Measurements from ENCODE around the gene TTLL10. TPM values are rescaled to one million over a fixed set of nuclear protein-coding genes. Genes with fewer than 3 reads are reported as not detected.
"Not testable (repeated sequence)": the region's sequence is repeated elsewhere in the genome, so short reads cannot be mapped to it uniquely, and the experiment has no call there.

TTLL10 gene
- total and polyA plus RNA-seq, 2 donors = 0.08 TPM; not detected in 1

DNA sequence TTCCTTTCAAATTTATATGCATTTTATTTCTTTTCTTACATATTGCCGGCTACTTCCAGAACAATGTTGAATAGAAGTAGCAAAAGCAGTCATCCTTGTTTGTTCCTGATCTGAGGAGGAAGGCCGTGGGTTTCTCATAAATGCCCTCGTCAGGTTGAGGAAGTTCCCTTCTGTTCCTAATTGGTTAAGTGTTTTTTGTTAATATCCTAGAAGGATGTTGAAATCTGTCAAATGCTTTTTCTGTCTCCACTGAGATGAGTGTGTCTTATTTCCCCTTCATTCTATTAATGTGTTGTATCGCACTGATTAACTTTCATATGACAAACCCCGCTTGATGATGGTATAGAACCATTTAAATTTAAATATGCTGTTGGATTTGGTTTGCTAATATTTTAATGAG is 15.4 kb downstream of the TTLL10 start:
- no peak for DNase-seq (ENCODE audit: extremely low spot score)
- 74% methylated on average over 5 of the region's 5 CpGs for WGBS
- Histone ChIP-seq H3K36me3 (ENCODE audit: insufficient read depth) (no peaks in the 10 kb centered on the region), H3K27ac (ENCODE audit: low read depth) (no peak overlapping the region), H3K4me3 (ENCODE audit: low read depth, low read length) (no peak overlapping the region), H3K4me1 (ENCODE audit: insufficient read depth) (no peaks in the 10 kb centered on the region)

DNA sequence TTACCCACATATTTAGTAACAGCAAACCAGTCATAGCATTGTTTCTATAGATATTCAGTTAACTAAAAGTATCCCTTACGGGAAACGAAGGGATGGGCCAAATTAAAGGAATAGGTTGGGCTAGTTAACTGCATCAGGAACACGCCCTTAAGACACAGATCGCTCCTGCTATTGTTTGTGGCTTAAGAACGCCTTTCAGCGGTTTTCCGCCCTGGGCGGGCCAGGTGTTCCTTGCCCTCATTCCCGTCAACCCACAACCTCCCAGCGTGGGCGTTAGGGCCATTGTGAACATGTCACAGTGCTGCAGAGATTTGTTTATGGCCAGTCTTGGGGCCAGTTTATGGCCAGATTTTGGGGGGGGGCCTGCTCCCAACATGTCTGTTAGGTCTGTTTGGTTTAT is 18.1 kb downstream of the TTLL10 start:
- H3K36me3 ChIP-seq (ENCODE audit: insufficient read depth) = no peaks in the 10 kb centered on the region
- 83% methylated on average over 11 of the region's 11 CpGs for WGBS
- no peak for DNase-seq (ENCODE audit: extremely low spot score)

DNA sequence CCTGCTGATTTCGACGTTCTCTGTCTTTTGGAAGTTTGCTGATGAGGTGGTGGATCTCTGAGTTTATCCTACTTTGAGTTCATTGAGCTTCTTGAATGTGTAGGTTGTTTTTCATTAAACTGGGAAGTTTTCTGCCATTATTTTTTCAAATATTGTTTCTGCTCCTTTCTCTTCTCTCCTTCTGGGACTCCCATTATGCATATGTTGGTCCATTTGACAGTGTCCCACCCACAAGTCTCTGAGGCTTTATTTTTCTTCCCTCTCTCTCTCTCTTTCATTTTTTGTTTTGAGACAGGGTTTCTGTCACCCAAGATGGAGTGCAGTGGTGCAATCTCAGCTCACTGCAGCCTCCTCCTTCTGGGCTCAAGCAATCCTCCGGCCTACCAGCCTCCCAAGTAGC is 21.0 kb downstream of the TTLL10 start:
- WGBS = 75% methylated on average over 3 of the region's 3 CpGs
- no peak overlapping the region for H3K27ac ChIP-seq (ENCODE audit: low read depth)
- no peak for DNase-seq (ENCODE audit: extremely low spot score)
- no peaks in the 10 kb centered on the region for H3K4me1 ChIP-seq (ENCODE audit: insufficient read depth)
- no peak overlapping the region for H3K4me3 ChIP-seq (ENCODE audit: low read depth, low read length)
- H3K36me3 ChIP-seq (ENCODE audit: insufficient read depth) = no peaks in the 10 kb centered on the region

More for the DNA sequence above, 18.1 kb downstream of the TTLL10 start:
- Histone ChIP-seq H3K4me1 (ENCODE audit: insufficient read depth) (no peaks in the 10 kb centered on the region), H3K4me3 (ENCODE audit: low read depth, low read length) (no peak overlapping the region), H3K27ac (ENCODE audit: low read depth) (no peak overlapping the region)

DNA sequence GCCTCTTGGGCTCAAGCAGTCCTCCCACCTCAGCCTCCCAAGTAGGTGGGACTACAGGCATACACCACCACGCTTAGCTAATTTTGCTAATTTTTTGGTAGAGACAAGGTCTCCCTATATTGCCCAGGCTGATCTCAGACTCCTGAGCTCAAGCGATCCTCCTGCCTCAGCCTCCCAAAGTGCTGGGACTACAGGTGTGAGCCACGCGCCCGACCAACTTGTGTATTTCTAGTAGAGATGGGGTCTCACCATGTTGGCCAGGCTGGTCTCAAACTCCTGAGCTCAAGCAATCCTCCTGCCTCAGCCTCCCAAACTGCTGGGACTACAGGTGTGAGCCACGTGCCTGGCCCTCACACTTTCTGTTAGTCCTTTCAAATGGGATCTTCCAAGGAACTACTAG is 22.0 kb downstream of the TTLL10 start:
- not testable (repeated sequence) for H3K4me1 ChIP-seq (ENCODE audit: insufficient read depth); DNase-seq (ENCODE audit: extremely low spot score); H3K4me3 ChIP-seq (ENCODE audit: low read depth, low read length); H3K27ac ChIP-seq (ENCODE audit: low read depth); H3K36me3 ChIP-seq (ENCODE audit: insufficient read depth)
- 94% methylated on average over 6 of the region's 6 CpGs for WGBS

DNA sequence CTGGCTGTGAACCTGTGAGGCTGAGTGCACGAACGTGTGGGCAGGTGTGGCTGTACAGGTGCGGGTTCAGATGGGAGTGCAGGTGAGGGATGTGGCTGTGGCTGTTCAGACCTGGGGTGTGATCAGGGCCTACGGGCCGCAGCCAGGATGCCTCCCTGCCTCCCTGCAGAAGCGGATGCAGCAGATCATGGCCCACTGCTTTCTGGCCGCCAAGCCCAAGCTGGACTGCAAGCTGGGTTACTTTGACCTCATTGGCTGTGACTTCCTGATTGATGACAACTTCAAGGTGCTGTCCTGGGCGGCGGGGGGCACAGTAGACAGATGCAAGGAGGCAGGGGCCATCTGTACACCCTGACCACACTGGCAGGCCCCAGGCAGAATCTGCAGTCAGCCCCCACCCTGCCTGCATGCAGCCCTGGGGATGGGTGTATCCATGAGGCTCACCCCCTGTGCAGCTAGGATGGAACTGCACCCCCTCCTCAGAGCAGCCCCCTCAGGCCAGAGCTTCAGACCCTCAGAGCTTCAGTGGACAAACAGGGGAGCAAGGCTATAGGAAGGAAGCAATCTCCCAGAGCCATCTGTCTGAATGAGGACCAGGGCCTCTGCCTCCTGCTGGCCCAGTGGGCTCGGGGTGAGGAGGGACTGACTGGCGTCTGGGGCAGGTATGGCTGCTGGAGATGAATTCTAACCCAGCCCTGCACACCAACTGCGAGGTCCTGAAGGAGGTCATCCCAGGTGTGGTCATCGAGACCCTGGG is 22.9 kb downstream of the TTLL10 start:
- no peak for DNase-seq (ENCODE audit: extremely low spot score)
- Histone ChIP-seq H3K4me3 (ENCODE audit: low read depth, low read length) (no peak overlapping the region), H3K4me1 (ENCODE audit: insufficient read depth) (no peaks in the 10 kb centered on the region), H3K27ac (ENCODE audit: low read depth) (no peak overlapping the region), H3K36me3 (ENCODE audit: insufficient read depth) (no peaks in the 10 kb centered on the region)
- 80% methylated on average over 13 of the region's 13 CpGs for WGBS

DNA sequence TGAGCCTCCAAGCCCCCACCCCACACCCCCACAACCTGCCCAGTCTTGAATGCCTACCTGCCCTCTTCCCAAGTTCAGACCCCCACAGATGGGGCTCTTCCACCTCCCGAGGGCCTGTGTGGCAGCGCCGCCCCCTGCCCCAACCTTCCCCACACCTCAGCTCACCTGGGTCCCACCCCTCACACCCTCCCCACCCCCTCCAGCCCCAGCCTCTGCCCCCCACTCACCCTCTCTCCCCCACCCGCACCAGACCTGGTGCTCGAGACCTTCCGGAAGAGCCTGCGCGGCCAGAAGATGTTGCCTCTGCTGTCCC is 23.5 kb downstream of the TTLL10 start:
- H3K36me3 ChIP-seq (ENCODE audit: insufficient read depth) = no peaks in the 10 kb centered on the region
- H3K4me3 ChIP-seq (ENCODE audit: low read depth, low read length) = no peak overlapping the region
- no peaks in the 10 kb centered on the region for H3K4me1 ChIP-seq (ENCODE audit: insufficient read depth)
- 83% methylated on average over 8 of the region's 8 CpGs for WGBS
- no peak overlapping the region for H3K27ac ChIP-seq (ENCODE audit: low read depth)
- no peak for DNase-seq (ENCODE audit: extremely low spot score)

DNA sequence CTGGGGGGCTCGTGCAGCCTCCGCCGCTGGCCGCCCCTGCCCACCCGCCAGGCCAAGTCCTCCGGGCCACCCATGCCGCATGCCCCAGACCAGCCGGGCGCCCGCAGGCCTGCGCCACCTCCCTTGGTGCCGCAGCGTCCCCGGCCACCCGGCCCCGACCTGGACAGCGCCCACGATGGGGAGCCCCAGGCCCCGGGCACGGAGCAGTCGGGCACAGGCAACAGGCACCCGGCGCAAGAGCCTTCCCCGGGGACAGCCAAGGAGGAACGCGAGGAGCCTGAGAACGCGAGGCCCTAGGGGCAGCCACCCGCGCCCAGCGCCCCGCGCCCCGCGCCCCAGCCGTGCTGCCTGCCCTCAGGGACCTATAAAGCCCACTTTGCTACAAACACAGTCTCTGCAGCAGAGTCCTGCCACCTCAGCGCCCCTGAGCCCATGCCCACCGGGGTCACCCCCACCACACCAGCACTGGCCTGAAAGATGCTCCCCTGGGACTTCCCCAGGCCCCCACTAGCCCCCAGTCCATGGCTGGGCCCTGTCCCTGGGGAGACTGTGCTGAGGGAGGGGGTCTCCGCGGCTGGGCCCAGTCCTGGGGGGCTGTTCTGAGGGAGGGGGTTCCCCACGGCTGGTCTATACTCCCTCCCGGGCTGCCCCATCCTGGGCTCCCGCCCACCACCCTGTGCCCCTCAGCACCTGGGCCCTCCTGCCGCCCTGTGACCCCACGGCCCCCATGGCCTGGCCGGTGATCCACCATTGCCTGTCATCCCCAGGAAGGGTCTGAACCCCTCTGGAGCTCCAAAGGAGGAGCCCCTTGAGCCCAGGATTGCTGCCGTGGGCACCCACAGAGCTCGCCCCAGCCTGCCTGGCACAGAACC is 24.1 kb downstream of the TTLL10 start:
- 92% methylated on average over 48 of the region's 48 CpGs for WGBS
- Histone ChIP-seq H3K4me3 (ENCODE audit: low read depth, low read length) (no peak overlapping the region), H3K4me1 (ENCODE audit: insufficient read depth) (no peaks in the 10 kb centered on the region), H3K36me3 (ENCODE audit: insufficient read depth) (no peaks in the 10 kb centered on the region), H3K27ac (ENCODE audit: low read depth) (no peak overlapping the region)
- DNase-seq (ENCODE audit: extremely low spot score) = no peak

DNA sequence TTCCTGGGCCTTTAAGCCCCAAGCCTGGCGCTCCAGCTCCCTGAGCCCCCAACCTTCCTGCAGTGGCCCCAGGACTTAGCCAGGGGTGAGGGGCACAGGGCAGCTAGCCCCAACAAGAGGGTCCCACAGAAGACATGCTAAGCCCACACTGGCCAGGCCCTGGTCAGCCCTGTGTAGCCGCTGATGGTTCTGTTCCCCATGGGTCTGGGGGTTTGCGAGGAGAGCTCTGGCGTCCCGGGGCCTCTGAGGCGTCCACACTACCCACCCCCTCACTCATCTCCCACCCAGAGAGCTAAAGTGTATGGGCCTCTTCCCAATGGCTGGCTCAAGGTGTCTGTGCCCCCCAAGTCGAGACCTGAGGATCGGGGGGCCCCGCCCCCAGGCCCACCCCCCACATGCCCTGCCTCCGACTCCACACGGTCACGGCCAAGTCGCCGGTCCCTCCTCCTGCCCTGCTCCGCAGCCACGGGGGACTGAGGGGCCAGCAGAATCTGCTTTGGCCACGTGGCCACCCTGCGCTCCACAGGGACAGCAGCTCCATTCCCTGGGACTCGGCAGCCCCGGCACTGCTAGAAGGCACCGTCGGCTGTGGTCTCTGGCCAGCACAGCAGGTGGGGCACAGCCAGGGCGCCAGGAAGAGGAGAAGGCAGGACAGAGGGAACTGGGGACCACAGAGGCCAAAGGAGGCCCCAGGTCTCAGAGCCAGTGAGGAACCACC is 24.9 kb downstream of the TTLL10 start:
- Histone ChIP-seq H3K27ac (ENCODE audit: low read depth) (no peak overlapping the region), H3K36me3 (ENCODE audit: insufficient read depth) (no peaks in the 10 kb centered on the region), H3K4me1 (ENCODE audit: insufficient read depth) (no peaks in the 10 kb centered on the region), H3K4me3 (ENCODE audit: low read depth, low read length) (no peak overlapping the region)
- no peak for DNase-seq (ENCODE audit: extremely low spot score)
- 70% methylated on average over 23 of the region's 23 CpGs for WGBS

DNA sequence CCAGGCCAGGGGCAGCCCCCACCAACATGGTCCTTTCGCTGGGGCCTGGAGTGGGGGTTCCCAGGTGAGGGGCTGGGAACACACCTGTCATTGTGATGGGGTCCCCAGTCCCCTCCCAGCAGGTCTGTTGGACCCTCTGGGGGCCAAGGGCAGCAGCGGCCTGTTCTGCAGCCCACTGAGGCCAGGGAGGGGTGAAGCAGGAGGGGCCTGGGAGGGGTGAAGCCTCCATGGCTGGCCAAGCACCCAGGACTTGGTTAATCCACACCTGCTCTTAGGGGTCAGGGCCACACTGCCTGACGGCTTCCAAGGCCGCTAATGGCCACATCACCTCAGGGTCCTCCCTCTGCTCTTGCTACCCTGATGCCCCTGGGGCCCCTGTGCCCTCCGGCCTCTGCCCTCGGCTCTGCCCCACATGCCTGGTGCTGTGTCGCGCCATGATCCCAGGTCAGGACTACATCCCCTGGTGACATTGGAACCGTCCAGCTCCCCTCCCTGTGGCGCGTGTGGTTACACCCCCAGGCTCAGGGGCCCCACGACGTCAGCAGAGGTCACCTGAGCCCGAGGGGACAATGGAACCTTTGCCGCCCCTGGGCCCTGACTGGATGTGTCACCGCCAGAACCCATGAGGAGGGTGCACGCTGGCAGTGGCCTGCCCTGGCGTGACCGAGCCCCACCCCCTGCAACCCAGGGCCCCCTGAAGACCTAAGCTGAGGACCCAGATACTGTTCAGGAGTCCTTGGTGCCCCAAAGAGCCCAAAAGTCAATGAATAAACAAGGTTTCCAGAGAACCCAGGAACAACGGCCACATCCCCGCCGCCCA is 25.7 kb downstream of the TTLL10 start:
- Histone ChIP-seq H3K4me1 (ENCODE audit: insufficient read depth) (no peaks in the 10 kb centered on the region), H3K27ac (ENCODE audit: low read depth) (no peak overlapping the region), H3K4me3 (ENCODE audit: low read depth, low read length) (no peak overlapping the region), H3K36me3 (ENCODE audit: insufficient read depth) (no peaks in the 10 kb centered on the region)
- no peak for DNase-seq (ENCODE audit: extremely low spot score)
- WGBS = 88% methylated on average over 22 of the region's 22 CpGs

DNA sequence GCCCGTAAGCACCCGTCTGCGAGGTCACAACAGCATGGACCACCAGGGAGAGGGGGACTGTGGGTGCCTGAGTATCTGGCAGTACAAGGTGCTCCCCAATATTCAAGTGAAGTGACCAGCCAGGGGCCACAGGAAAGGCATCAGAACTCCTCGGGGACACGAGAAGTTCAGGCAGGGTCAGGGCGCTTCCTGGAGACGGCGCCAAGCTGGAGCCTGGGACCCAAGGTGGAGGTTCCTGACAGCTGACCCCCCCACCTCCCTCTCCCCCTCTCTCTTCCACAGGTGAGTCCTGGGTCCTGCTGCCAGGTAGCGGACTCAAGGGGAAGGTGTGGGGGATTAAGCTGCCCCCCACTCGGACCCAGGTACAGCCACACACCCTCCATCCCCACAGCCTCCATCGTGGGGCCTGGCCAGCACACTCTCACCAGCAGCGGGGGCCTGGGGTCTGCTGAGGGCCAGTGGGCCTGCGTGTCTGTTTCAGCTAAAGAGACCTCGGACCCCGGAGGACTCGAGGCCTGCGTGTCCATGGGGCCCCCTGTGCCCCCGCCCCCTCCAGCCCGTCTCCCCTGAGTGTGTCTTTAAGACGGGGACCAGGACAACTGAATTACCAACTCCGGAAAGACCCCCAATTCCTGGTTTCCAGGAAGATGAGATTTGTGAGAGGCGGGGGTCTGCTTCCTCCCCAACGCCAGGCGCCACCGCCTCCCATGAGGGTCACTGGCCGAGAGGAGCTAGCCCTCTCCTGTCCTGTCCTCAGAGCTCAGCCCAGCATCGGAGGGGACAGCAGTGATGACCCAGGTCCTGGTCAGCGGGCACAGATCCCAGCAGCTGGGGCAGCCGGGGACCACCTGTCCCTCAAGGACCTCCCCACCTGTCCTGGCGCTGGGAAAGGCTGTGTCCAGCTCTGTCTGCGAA is 26.5 kb downstream of the TTLL10 start:
- no peak overlapping the region for H3K27ac ChIP-seq (ENCODE audit: low read depth)
- no peak for DNase-seq (ENCODE audit: extremely low spot score)
- H3K4me1 ChIP-seq (ENCODE audit: insufficient read depth) = no peaks in the 10 kb centered on the region
- no peaks in the 10 kb centered on the region for H3K36me3 ChIP-seq (ENCODE audit: insufficient read depth)
- 80% methylated on average over 31 of the region's 31 CpGs for WGBS
- H3K4me3 ChIP-seq (ENCODE audit: low read depth, low read length) = no peak overlapping the region

DNA sequence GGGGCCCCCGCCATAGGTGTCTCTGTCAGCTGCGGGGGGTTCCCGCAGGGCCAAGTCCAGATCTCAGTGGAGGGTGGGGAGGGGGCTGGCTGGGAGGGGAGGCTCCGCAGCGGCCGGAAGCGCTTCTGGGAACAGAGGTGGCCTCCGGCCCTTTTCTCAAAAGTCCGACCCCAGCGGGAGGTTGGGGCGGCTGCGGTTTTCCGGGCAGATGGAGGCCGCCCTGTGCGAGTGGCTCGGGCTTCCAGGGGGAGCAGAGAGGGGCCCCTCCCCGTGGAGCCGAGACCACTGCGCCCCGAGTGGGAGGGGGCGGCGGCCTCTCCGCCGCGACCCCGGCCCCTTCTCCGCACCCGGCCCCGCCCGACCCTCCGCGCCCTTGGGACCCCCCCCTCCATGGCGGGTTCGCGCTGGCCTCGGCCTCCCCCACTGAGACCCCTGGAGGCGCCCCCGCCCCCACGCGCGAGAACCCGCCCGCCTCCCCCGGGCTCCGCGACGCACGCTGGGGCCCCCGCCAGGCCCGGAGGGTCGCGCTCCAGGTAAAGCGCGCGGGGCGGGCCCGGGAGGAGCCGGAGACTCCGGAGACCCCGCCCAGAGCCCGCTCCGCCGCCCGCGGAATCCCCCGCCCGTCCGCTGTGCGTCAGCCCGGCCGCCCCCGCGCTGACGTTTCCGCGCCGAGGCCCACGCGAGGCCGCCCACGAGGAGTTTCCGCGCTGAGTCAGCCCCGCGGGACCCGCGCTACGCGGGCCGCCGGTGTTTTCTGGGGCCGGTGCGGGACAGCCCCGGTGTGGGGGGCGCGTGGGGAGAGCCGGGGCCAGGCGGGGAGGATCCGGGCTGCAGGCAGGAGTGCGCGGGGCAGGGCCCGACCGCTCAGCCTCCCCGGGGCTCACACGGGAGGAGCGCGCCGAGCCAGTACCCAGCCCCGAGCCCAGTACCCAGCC is 27.5 kb downstream of the TTLL10 start:
- Histone ChIP-seq H3K4me3 (ENCODE audit: low read depth, low read length) (peak overlapping the region; percentile 42), H3K4me1 (ENCODE audit: insufficient read depth) (no peaks in the 10 kb centered on the region), H3K36me3 (ENCODE audit: insufficient read depth) (no peaks in the 10 kb centered on the region), H3K27ac (ENCODE audit: low read depth) (no peak overlapping the region)
- 1% methylated on average over 108 of the region's 109 CpGs for WGBS
- no peak for DNase-seq (ENCODE audit: extremely low spot score)

Measured in urinary bladder (tissue), 4 donors.